Dedifferentiated amniotic fluid mesenchymal stem cell (primary cell): ENCODE results near the gene UACA.
"Not testable (repeated sequence)": the region's sequence is repeated elsewhere in the genome, so short reads cannot be mapped to it uniquely, and the experiment has no call there.

Source experiments
- DNase-seq: peaks from one replicate; pipeline ENCODE4 v3.0.0-alpha.2; 2016; ENCODE audit errors: extremely low spot score

Gene UACA

DNA sequence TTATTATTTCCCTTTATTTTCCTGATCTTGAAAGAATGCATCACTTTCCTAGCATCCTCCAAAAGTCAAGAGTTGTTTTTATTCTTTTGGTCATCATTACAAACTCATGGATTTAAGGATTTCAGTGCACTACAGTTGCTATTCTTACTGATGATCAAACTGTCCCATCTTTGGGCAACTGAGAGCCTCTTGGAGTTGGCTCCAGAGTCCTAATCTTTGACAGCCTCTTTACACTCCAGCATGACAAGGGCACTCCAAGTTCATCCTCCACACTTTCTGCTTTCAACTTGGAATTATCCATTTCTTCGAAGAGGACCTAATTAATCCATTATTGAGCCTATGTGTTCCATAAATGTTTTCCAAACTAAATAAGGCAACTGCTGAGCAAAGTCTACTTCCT is 5.7 kb downstream of the UACA start:
- no peak for DNase-seq

DNA sequence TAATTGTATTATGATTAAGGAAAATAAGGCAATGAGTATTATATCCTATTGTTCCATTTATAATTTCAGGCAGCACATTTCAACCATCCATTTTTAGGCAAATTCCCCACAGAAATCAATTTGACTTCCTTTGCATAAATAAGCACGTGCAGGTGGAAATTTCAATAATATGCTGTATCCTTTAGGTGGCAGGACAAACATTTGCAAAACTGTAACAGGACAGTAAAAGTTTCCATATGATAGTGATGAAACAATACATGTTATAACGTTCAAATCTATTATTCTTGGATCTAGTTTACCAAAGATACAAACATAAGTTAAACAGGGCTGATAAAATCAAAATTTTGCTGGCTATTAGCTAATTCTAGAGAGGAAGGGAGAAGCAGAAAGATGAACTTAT is 8.5 kb downstream of the UACA start:
- no peak for DNase-seq

DNA sequence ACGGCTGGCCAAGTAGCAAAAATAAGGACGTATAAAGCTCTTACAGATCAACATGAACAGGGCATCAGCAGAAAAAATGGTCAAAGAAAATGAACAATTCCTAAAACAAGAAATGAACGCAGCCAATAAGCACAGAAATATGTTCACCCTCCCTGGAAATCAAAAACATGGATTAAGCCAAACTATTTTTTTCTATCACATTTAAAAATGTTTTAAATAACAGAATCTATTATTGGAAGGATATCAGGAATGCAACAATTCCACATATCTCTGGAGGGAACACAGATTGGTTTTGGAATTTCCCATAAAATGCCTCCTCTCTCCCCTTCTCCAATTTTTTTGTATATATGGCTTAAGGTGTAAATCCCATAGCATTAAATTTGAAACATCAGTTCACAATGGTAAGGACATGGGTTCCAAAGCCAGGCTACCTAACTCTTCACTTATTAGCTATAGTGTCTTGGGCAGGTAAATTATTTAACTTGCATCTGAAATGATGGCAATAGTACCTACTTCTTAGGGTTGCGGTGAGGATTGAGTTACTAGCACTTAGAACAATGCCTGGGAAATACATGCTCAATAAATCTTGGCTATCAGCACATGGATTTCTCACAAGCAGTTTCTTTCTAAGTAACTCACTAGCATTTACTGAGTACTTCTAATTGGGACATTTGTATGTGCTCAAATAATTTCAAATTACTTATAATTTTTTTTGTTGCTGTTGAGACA is 10.1 kb downstream of the UACA start:
- DNase-seq, result no peak

DNA sequence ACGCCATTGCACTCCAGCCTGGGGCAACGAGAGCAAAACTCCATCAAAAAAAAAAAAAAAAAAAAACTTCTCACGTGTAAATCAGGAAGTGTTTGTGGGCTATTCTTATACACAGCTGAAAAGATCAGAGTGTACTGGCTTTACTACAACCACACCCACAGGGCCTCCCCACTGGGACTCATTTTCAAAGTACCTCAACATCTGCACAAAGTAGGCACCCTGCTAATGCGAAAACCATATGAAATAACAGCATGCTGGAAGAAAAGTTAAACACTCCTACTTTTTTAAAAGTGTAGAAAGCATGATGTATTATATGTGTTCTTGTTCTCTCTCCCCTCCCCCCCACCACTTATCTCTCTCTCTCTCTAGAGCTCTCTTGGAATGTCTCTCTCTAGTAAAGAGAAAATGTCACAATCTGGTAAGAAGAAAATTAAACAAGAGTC is 11.1 kb downstream of the UACA start:
- no peak for DNase-seq

DNA sequence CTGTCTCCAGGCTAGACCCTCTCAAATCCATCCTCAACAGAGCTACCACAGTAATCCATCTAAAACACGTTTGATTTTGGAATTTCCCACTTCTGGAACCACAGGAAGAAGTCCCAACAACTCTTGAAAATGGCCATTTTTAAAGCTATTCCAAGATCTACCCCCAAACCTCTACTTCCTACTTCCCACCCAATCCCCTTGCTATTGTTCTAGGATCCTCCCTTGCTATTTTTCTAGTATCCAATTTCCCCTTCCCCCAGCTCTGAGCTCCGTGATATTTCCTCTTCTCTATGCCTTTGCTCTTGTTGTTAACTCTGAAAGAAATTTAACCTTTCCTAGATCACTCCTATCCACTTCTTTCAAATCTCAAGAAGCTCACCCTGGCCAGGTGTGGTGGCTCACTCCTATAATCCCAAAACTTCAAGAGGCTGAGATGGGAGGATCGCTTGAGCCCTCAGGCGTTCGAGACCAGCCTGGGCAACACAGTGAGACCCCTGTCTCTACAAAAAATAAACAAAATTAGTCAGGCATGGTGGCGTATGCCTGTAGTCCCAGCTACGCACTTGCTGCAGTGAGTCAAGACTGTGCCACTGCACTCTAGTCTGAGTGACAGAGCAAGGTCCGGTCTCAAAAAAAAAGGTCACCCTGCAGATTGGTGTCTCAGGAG is 13.0 kb downstream of the UACA start:
- DNase-seq, result no peak

DNA sequence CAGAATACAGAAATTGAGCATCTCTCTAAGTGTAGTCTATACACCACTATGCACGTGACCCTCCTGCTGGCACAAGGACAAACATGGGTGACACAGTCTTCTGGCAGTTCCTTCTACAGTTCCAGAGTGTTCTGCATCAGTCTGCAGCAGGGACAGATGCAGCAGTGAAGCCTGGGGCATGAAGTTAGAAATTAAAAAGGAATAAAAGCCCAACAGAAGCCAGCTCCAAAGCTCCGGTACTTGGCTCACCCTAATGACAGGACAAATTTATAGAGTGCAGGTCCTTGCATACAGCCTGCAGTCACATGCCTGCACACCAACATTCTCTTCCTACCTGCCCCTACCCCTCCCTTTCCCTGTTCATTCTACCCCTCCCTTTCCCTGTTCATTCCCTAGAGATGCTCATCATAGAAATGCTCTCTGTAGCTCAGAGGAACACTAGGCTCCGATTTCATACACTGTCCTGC is 15.0 kb downstream of the UACA start:
- no peak for DNase-seq

DNA sequence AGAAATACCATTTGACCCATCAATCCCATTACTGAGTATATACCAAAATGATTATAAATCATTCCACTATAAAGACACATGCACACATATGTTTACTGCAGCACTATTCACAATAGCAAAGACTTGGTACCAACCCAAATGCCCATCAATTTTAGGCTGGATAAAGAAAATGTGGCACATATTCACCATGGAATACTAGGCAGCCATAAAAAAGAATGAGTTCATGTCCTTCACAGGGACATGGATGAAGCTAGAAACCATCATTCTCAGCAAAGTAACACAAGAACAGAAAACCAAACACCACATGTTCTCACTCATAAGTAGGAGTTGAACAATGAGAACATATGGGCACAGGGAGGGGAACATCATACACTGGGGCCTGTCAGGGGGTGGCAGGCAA is 16.8 kb downstream of the UACA start:
- DNase-seq, result not testable (repeated sequence)

DNA sequence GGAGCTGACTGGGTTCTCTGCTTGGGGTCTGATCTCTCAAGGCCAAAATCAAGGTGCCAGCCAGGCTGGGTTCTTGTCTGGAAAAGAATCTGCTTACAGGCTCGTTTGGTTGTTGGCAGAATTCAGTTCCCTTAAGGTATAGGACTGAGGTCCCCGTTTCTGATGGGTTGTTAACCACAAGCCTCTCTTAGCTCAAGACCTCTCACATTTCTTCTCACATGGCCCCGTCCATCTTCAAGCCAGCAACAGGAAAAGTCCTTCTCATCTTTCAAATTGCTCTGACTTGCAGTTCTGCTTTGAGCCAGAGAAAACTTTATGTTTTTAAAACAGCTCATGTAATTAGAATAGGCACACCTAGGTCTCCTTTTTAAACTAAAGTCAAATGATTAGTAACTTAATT is 20.4 kb downstream of the UACA start:
- peak; percentile 26 for DNase-seq

DNA sequence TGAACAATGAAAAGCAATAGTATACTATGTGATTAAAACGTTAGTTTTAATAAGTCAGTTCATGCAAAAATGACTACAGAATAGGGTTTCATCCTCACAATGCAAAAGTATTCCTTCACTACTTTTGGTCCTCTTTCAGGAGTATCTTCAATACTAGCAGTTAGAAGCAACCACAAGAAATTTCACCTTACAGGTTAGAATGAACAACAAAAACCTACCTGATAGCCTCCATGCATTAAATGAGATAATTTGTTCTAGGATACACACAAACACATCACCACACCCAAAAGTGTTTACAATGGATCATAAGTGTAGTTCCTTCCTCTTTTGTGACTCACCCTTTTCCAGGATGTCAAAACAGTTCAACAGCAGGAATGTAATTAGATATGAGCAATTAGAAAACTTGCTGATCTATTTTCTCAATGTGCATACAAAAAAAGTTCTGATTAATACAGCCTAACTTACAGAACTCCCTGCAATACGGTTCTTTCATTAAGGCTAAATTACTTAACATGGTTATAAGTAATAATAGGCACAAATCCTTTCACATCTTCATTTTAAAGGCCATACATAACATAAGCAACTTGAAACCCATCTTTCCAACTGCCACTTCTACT is 21.6 kb downstream of the UACA start:
- DNase-seq, result peak; percentile 38

DNA sequence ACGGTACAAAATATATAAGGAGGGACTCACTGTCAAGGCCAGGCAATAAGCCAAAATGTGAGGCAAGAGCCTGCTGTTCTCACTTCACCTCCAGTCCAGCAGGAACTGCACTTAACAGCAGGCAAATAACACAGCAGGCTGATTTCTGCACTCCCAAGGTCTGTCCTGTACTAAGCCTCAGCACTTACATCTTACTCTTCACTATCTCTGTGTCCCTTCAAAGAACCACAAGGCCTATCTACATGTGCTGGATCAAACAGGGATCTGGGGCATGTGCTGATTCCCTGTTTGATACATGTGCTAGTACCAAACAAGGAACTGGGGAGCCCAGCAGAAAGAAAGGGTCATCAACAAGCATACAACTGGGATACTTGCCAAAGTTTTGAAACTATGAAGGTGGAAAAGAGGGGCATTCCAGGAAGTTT is 22.2 kb downstream of the UACA start:
- DNase-seq, result peak; percentile 65

DNA sequence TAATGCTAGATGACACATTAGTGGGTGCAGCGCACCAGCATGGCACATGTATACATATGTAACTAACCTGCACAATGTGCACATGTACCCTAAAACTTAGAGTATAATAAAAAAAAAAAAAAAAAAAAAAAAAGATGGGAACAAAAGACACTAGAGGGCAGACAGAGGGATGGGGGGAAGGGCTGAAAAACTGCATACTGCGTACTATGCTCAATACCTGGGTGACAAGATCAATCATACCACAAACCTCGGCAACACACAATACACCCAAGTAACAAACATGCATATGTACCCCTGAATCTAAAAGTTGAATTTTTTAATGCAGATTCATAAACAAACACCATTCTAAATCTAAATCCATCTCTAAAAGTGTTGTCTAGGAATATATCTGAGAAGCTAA is 28.3 kb downstream of the UACA start:
- not testable (repeated sequence) for DNase-seq

DNA sequence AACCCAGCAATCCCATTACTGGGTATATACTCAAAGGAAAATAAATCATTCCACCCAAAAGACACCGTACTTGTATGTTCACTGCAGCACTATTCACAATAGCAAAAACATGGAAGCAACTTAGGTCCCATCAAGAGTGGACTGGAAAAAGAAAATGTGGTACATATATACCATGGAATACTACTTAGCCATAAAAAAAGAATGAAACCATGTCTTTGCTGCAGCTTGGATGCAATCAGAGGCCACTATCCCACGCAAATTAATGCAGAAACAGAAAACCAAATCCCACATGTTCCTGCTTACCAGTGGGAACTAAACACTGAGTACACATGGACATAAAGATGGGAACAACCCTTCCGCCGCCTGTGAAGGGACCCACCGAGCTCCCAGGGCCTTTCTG is 34.2 kb downstream of the UACA start:
- no peak for DNase-seq

DNA sequence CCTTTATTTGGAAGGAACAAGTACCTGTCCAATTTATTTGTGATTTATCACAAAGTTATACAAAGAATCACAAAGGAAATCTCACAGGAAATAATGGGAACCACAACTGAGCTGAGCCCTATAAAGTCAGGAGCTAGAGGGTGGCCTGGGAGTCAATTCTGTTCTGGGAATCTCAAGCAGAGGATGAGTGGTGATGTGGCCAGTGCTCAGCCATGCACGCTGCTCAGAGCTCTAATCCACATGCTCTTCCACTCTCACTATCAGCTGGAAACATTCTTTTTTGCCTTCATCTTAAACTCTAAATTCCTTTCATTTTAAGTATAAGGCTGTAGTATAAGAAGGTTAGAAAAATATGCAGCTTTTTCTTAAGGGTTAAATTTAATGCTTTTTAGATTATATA is 36.6 kb downstream of the UACA start:
- DNase-seq, result peak; percentile 22

DNA sequence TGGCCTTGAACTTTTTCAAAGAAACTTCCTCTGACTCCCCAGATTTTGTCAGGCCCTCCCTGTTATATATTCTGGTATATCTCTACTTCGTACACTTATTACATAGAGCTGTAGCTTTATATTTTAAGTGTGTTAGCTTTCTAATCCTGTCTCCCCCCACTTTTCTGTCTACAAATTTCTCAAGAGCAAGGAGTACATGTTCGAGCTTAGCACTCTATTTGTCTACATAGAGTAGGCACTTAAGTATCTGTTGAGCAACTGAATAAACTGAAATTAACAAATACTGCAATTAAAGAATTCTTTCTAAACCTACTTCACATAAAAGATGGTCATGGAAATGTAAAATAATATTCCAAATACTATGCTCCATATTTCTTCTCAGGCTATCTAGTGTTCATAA is 39.4 kb downstream of the UACA start:
- no peak for DNase-seq

DNA sequence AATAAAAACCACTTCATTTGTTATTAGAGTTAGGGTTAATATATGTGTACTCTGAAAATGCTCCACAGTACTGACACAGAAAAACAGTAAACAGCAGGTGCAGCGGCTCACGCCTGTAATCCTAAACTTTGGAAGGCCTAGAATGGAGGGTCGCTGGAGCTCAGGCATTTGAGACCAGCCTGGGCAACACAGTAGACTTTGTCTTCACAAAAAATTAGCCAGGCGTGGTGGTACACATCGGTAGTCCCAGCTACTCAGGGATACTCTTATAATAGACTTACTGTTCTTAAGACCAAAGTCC is 40.3 kb downstream of the UACA start:
- DNase-seq, result no peak

DNA sequence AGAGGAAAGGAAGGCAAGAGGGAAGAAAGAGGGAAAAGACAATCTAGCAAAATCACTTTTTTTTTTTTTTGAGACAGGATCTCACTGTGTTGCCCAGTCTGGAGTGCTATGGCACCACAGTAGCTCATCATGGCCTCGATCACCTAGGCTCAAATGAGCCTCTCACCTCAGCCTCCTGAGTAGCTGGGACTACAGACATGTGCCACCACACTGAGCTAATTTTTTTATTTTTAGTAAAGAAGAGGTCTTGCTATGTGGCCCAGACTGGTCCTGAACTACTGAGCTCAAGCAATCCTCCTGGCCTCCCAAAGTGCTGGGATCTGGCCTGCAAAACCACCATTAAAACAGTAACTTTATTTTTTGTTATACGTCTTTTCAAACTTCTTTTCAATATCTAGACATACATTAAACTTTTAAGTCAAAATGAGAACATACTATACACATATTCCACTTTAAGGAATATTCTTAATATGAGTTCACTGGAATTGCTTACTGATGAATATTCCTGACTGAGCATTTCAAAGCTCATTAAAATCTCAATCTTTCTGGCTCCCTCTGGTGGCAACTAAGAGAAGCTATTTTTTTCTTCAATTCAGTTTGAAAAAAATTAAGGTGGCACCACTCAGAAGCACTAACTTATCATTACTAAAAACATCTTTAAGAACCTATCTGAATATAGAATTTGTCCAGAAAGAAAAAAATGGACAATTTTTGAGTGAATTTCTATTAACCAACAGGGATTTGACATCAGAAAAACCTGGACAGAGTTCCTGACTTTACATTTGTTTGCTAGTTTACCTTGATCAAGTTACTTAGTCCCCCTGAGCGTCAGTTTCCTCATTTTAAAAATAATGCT is 40.9 kb downstream of the UACA start:
- peak; percentile 63 for DNase-seq

DNA sequence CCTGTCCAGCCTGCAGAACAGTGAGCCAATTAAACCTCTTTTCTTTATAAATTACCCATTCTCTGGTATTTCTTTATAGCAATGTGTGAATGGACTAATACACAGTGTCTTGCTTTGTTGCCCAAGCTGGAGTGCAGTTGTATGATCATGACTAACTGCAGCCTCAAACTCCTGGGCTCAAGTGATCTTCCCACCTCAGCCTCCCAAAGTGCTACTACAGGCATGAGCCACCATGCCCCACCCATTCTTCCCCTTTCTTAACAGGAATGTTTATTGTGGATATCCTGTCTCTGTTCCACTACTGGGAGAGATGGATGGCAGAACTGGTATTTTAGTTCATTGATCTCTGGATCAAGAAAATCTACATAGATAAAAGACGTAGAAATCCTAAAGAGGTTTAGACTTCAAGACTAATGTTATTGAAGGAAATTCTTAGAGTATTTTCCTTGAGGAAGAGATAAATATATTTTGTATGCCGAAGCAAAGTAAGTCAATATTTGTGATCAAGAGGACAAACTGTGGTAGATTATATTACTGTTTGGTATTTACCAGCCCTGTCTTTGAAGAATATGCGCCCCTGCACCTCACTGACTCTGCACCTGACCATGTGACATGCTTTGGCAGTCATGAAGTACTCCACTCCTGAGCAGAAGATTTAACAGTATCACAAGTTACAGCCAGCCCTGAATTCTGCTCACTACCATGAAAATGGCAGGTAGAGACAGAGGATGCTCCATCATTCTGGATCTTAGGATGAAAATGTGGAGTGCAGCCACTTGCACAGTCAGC is 42.9 kb downstream of the UACA start:
- DNase-seq, result no peak

DNA sequence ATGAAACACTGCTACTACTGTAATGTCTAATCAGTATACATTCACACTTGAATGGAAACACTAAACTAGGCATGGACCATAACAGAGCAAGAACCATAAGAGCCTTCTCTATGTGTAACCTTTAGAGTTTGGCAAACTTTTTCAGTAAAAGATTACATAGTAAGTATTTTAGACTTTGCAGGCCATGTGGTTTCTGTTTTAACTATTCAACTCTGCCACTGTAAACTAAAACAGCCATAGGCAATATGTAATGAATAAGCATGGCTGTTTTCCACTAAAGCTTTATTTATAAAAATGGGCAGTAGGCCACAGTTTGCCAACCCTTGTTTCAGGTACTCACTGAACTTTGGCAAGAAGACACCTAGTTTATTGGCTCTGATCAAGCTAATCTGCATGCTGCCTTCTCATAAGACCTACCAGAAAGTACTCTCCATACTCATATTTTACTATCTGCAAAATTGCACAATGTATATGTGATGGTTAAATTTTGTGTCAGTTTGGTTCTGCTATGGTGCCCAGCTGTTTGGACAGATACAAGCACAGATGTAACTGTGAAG is 46.0 kb downstream of the UACA start:
- DNase-seq, result peak; percentile 38

DNA sequence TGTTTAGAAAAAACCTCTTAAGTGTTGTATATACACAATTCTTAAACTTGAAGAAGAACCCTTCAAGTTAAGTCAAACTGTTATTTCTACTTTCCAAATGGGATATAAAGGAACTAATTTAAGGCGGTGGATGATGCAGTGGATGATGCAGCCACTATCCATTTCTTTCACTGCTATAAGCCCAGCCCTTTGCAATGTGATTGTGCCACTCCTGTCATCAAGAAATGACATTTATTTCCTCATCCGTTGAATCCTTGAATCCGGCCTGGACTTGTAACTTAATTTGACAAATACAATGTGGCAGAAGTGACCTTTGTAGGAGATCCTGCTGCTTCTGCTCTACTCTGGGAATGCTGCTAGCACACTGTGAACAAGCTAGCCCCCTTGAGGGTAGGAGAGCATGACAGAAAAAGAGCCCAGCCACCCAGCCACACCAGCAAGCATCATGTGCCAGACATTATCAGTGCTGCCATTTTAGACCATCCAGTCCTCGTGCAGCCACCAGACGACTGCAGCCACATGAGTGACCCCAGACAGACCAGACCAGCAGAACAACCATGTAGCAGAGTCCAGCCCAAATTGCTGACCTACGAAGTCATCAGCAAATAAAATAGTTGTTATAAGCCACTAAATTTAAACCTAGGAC is 47.4 kb downstream of the UACA start:
- no peak for DNase-seq

DNA sequence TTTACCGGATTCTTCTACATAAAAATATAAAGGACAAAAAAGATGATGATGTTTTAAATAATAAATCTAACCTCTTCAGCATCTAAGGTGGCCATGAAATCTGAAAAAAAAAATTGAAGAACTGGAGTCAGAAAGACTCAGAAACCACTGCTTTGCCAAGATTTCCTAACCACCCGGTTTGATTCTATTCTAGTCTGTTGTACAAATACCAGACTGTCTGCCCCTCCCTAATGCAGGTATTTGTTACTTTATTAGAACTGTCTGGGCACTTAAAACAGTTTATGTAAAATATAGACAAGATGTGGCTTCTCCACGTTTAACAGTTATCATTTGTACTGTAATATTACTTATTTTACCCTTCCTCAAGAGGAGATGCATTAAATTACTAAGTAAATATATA is 48.8 kb downstream of the UACA start:
- no peak for DNase-seq

DNA sequence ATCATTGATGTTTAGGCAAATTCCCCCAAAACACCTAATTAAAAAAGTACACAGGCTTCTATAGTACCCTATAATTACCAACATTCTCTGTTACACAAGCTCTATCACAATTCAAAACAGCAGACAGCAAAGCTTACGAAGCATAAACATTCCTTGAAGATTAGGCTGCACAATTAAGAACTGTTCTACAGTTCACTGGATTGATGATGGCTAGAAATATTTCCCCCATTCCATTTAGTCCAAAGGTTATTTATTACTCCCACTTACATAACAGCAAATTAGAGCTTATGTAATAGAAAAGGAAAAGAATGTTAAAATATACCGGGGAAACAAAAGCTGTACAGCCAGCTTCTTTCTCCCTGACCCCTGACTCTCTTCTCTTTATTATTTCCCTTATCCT is 49.3 kb downstream of the UACA start:
- DNase-seq, result no peak
